ENCODE measurements around the gene DFFB. TPM values are rescaled to one million over a fixed set of nuclear protein-coding genes. Genes with fewer than 3 reads are reported as not detected.

DFFB gene
- total and polyA plus RNA-seq, 9 of the 15 experiments (the other 6 are each of a cell fraction or from before 2014, with no cell fraction given): 2.3 to 15.8 (median 11.5) TPM

- in situ Hi-C loops (cut with MboI) (no loop called here), intact Hi-C loops (cut with micrococcal nuclease) (no loop called here)
- Histone ChIP-seq H3K4me1 (replicated peaks in 1 of 2; ENCODE audit: control insufficient read depth in 2 of 2, insufficient read depth in 2 of 2, low read length in 2 of 2) (peaks cover 0 to 2% of the 10 kb centered on the region in 2 experiments; a peak in 2 of 5 replicates), H3K9me1 (ENCODE audit: control insufficient read depth, insufficient read depth, low read length) (no peaks in the 10 kb centered on the region), H3K4me3 (no peak overlapping the region), H3K27ac (ENCODE audit: extremely low read depth, low read depth, low read length) (no peak overlapping the region), H3K27me3 (ENCODE audit: control insufficient read depth in 2 of 2, insufficient read depth in 2 of 2, low read length in 2 of 2) (peaks cover 0 to 32% of the 10 kb centered on the region in 2 experiments; a peak in 2 of 5 replicates), H3K79me2 (ENCODE audit: control insufficient read depth, insufficient read depth, low read length) (no peaks in the 10 kb centered on the region), H3K9me3 (replicated peaks; ENCODE audit: control insufficient read depth, insufficient read depth, low read depth, low read length) (peaks cover 2% of the 10 kb centered on the region), H3K9ac (ENCODE audit: insufficient read depth in 1 of 2, low read depth in 2 of 2, low read length in 2 of 2) (no peak overlapping the region), H2AFZ (ENCODE audit: low read depth, low read length) (no peak overlapping the region), H3K4me2 (ENCODE audit: insufficient read depth, low read length) (no peak overlapping the region), H4K20me1 (replicated peaks; ENCODE audit: control insufficient read depth, insufficient read depth, low read length) (no peaks in the 10 kb centered on the region), H3K36me3 (ENCODE audit: control insufficient read depth, insufficient read depth, low read length) (no peaks in the 10 kb centered on the region)
- 3% methylated on average over 8 of the region's 8 CpGs for WGBS (ENCODE audit: insufficient coverage, low coverage, missing lambda C conversion rate)
- ChIA-PET CTCF (ENCODE audit: low intra/inter-chr PET ratio) (no interaction called here), POLR2A (interaction anchor here (1.2 kb wide), 1 partner anchor 24 kb away, joined by 3 read pairs; no protein-coding TSS in a partner anchor)
- BruUV-seq (replicated peaks): no TSS peak
- no peak for FAIRE-seq
- ATAC-seq: no peak
- no peak for DNase-seq (ENCODE audit: extremely low read depth in 1 of 4, low spot score in 3 of 4)
- TF ChIP-seq HMGN3 (IDR thresholded peaks at IDR 0.05; ENCODE audit: borderline replicate concordance, extremely low read depth, insufficient read length, low read depth, low read length) (no peak), FOXA1 (IDR thresholded peaks at IDR 0.05; ENCODE audit: borderline replicate concordance) (no peak), ZNF354B (CRISPR knock-in tag; IDR thresholded peaks at IDR 0.05) (no peak), PBX2 (CRISPR knock-in tag; IDR thresholded peaks at IDR 0.05; ENCODE audit: low read depth) (no peak), PBX2 (tag; conservative IDR thresholded peaks at IDR 0.05; ENCODE audit: low read depth) (no peak), ATF7 (IDR thresholded peaks at IDR 0.05) (no peak), ERF (CRISPR knock-in tag; IDR thresholded peaks at IDR 0.05) (no peak), GABPA (tag; conservative IDR thresholded peaks at IDR 0.05; ENCODE audit: low read depth) (no peak), TCFL5 (CRISPR knock-in tag; conservative IDR thresholded peaks at IDR 0.05) (no peak), HINFP (tag; conservative IDR thresholded peaks at IDR 0.05; ENCODE audit: low read depth) (no peak), DIDO1 (tag; IDR thresholded peaks at IDR 0.05; ENCODE audit: low read depth) (no peak), ZNF23 (CRISPR knock-in tag; IDR thresholded peaks at IDR 0.05) (no peak), IRF9 (tag; IDR thresholded peaks at IDR 0.05) (no peak), RBFOX2 (IDR thresholded peaks at IDR 0.05; ENCODE audit: low read depth, low read length) (no peak), ZNF239 (CRISPR knock-in tag; IDR thresholded peaks at IDR 0.05) (no peak), ARHGAP35 (IDR thresholded peaks at IDR 0.05; ENCODE audit: partially characterized antibody) (no peak)
- TF ChIP-seq, protein P1, sequence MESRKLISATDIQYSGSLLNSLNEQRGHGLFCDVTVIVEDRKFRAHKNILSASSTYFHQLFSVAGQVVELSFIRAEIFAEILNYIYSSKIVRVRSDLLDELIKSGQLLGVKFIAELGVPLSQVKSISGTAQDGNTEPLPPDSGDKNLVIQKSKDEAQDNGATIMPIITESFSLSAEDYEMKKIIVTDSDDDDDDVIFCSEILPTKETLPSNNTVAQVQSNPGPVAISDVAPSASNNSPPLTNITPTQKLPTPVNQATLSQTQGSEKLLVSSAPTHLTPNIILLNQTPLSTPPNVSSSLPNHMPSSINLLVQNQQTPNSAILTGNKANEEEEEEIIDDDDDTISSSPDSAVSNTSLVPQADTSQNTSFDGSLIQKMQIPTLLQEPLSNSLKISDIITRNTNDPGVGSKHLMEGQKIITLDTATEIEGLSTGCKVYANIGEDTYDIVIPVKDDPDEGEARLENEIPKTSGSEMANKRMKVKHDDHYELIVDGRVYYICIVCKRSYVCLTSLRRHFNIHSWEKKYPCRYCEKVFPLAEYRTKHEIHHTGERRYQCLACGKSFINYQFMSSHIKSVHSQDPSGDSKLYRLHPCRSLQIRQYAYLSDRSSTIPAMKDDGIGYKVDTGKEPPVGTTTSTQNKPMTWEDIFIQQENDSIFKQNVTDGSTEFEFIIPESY (CRISPR knock-in tag; IDR thresholded peaks at IDR 0.05): no peak
Observed at GRCh38 chr1:3925762-3926161, 68.5 kb downstream of the DFFB start.

All from K562 (cell line).